Measurements from ENCODE around the gene ADGRD1. TPM values are rescaled to one million over a fixed set of nuclear protein-coding genes. Genes with fewer than 3 reads are reported as not detected.

Gene ADGRD1
- total RNA-seq, 1 donor from 2014 or later: 0.26 TPM

DNA sequence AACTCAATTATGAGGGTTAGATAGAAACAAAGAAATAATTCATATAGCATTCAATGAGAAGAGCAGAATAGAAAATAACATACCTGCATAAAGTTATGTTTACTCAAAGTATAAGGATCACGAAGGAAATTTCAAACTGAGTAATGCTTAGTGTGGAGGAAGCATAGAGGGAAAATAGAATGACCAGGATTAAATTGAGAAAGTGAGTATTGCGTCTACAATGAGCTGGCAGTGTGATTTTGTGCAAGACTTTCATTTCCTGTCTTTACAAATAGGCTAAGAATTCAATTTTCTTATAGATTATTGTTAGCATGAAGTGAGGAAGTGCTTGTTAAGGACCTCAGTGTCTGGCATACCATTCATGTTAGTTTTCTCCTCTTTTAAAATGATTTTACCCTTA is 12.0 kb downstream of the ADGRD1 start:
- DNase-seq (ENCODE audit: low read depth in 2 of 2): no peak

DNA sequence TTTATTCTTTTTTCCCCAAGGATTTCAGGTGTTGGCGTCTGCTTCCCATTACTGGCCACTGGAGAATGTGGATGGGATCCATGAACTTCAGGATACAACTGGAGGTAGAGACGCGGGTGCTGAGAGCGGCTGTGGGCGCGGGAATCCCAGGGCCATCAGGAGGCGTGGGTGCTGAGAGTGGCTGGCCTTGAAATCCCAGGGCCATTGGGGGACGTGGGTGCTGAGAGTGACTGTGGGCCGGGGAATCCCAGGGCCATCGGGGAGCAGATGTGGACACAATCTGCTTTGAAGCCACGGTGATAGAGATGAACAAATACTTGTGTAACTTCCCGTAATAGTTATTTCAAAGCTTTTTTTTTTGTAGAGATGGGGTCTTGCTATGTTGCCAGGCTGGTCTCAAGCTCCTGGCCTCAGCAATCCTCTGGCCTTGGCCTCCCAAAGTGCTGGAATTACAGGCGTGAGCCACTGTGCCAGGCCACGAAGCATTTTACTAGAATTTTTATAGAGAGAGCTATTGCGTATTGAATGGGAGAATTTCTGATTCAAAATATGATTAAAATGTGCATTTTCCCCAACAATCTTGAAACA is 12.8 kb downstream of the ADGRD1 start:
- no peak for DNase-seq (ENCODE audit: low read depth in 2 of 2)

DNA sequence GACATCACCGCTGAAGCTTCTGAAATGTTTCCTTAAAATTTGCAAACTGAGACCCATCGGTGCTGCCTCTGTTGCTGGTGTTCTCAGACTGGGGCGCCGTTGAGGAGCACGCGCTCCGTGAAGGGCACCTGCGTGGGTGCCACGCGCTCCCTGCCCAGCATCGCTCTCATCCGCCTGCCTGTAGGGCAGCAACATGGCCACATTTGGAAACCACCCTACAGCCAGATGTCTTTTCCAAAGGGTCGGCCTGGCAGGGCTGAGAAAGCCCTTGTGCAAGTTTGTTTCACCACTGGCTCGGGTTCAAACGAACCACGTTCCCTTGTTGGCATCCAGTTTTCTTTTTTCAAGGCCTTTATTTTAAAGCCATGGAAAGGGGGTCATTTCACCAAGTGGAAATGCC is 13.9 kb downstream of the ADGRD1 start:
- no peak for DNase-seq (ENCODE audit: low read depth in 2 of 2)

DNA sequence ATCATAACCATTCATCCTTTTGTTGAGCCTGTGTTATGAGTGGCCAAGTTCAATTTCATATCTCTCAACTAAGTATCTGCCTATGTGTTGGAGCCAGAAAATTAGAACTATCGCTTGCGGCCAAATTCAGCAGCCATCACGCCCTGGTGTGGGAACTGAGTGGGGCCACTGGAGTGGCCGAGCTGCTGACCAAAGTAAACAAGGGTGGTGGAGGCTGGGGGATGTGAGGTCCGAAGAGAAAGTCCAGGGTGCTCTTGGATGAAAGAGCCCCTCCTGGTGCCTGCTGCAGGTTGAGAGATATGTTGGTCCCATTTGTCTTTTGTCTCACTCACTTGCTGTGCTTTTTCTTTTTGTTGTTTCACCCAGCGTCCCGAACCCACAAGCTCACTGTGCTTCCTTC is 14.9 kb downstream of the ADGRD1 start:
- no peak for DNase-seq (ENCODE audit: low read depth in 2 of 2)

DNA sequence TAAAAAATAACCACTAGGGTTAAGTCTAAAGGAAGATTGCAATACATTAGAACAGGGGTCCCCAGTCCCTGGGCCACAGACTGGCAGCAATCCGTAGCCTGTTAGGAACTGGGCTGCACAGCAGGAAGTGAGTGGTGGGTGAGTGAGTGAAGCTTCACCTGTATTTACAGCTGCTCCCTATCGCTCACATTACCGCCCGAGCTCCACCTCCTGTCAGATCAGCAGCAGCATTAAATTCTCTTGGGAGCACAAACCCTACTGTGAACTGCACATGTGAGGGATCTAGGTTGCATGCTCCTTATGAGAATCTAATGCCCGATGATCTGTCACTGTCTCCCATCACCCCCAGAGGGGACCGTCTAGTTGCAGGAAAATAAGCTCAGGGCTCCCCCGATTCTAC is 15.5 kb downstream of the ADGRD1 start:
- DNase-seq (ENCODE audit: low read depth in 2 of 2): no peak

DNA sequence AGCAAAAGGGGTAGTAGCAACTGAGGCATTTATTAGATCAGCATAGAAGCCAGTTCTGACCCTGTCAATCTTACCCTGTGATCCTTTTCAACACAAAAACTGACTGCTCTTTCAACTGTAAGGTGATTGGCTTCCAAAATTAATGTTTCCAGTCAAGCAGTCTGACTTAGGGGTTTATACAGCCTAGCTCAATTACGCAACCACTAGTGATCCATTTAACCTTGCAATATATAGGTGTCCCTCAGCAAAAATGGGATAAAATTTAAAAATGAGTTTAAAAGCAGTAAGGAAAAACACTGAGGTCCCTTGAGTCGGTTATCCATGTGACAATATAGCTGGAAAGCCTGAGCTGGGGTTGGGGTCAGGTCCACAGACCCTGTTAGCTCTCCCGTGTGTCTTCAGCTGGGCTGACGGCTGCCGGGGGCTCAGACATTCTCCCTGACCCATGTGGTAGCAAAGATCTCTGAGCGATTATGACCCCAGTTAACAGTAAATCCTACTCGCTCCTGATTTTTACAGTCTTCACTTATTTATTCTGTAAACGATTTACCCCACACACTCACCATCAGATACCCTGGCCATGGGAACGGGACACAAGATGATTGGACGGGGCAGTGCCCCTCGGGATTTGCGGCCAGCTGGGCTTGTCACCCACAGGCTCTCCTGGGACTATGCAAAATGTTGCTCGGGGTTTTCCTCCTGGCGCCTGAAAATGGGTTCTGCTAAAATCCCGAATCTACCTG is 16.6 kb downstream of the ADGRD1 start:
- DNase-seq (ENCODE audit: low read depth in 2 of 2): no peak

DNA sequence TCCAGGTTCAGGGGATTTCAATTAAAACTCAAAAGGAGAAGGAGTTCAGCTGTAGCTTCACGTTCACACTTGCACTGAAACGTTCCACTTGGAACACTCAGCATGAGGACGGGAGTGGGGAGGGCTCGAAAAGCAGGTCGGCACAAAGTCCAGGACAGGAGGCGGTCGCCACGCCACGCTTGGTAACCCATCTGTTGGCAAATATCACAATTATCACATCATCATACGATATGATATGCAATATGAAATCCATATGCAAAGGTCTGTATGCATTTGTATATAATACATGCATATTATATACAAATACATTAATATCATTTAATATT is 17.2 kb downstream of the ADGRD1 start:
- DNase-seq (ENCODE audit: low read depth in 2 of 2): no peak

DNA sequence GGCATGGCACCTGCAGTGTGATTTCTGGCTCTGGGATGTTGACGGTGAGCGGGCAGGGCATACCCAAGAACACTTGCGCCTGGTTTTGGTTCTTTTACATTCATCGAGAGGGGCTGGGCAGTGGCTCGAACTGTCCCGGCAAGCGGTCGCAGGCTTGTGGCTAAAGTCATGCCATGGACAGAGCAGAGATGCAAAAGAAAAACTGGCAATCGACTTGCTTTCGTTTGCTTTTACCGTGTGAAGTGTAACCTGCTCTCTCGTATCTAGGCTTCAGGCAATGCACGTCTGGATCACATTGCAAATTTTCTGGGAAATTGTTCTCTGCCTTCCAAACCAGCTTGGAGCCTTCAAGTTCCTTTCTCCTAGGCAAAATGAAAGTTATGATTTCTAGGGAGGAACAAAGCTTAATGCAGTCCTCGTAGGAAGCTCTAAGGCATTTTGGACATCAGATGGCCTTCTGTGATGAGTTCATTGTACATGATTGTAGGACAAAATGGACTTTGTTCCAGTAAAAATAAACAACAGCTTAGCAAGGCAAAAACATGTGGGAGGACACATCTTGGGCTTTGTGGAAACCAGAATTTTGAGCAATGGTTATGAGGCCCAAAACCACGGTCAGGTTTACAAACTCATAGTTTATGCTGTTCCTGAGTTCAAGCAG is 18.3 kb downstream of the ADGRD1 start:
- no peak for DNase-seq (ENCODE audit: low read depth in 2 of 2)

DNA sequence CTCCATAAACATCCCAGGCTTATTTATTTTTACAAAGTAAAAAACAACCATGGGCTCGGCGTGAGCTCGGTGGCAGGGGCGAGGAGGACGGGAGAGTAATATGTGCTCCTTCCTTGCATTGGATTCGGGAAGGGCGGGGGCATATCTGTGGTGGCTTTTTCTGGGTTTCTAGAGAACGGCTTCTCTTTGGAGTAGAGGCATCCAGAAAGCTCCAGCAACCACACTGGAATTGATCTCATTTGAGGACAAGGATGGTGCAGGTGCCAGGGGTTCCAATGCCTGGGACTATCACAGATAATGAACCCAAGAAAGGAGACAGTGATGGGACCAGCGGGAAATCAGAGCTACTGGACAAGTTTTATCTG is 18.9 kb downstream of the ADGRD1 start:
- no peak for DNase-seq (ENCODE audit: low read depth in 2 of 2)

DNA sequence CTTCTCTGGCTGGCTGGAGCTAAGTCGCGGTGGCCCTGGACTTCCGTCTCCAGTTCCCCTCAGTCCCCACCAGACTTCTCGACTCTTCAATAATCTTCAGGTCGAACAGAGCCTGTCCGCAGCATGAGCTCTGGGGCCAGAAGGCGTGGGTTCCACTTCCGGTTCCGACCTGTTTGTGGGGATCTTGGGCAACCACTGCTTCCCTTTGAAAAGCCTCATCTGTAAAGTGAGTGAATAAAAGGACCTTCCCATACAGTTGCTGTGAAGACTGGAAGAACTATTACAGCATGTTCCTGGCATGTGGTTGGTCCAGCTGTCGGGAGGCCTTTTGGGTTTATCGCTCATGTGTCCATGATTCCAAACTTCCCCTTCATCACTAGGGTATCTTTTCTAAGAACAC is 19.4 kb downstream of the ADGRD1 start:
- DNase-seq (ENCODE audit: low read depth in 2 of 2): no peak

DNA sequence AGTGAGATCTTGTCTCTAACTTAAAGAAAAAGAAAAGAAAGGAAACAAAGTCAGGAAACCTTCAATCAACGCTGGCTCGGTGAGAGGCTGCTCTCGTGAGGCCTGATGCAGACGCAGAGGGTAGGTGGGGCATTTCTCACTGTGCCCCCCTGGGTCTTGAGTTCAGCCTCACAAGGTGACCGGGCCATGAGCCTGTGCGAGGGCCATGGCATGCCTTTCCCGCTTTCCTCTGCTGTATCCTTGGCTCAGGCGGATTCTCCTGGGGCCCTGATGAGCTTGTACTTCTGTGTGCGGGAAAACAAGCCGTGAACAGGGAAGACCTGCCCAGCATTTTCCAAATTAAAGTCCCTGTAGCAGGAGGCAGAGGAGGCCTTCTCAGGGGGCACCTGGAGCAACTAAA is 20.2 kb downstream of the ADGRD1 start:
- DNase-seq (ENCODE audit: low read depth in 2 of 2): no peak

DNA sequence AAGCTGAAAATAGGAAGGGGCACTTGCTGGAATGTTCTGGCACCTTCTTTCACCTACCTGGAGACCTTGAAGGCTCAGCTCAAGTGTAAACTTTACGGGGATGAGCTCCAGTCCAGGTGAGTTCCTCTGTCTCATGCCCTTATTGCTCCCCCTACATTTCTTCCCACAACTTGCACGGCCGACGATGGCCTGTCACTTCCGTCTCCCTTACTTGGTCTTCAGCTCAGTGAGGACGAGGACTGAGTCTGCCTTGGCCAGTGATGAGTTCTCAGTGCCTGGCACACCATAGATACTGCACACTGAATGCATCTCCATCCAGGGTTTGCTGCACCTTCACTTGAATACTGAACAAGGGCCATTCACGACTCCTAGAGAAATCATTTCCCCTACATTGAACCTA is 21.4 kb downstream of the ADGRD1 start:
- DNase-seq (ENCODE audit: low read depth in 2 of 2): no peak

DNA sequence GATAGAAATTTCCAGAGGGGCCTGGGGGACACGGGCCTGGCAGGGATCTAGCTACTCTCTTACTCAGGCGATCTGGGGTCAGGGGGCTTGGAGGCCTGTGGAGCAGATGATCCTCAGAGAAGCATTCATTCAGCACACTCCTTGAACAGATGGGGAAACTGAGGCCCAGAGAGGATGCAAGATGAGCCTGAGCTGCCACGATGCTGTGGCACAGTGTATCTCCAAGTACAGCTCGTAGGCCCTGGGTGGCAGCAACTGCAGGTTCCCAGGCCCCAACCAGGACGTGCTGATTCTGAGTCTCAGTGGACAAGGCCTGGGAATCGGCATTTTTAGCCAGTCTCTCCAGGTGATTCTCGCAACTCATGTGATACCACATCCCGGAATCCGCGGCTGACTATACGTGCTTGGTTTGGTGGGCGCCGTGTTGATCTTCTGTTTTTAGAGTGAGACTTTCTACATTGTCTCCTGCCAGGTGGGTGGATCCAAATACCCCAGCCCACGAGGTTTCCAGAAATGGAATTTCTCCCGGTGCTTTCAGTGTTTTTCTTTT is 22.5 kb downstream of the ADGRD1 start:
- no peak for DNase-seq (ENCODE audit: low read depth in 2 of 2)

DNA sequence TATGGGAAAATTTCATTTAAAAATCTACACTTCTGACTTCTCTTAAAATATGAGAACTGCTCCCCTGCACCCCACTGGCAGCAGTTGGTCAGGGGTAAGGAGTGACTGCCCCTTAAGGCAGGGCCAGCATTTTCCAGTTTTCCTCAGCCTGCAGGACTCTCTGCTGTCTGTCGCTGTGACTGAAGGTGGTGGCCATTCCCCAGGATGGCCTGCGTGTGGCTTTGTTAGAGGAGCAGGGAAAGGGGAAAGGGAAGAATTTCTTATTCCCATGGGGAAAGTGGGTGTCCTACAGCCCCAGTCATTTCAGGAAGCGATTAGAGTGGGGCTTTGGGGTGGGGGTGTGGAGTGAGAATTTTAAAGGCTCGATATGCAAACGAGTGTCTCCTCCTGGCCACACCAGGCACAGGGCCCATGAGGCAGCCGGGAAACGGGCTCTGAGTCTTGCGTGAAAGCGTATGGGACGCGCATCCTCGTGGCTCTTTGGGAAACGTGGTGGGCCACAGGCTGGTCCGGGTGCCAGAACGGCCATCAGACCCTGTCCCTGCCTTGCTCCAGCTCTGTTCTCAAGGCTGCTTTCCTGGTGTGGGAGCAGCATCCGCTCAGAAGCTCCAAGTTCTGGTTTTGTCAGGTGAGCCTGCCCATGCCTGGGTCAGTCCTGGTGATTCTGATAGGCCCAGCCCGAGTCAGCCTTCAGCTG is 23.5 kb downstream of the ADGRD1 start:
- no peak for DNase-seq (ENCODE audit: low read depth in 2 of 2)

DNA sequence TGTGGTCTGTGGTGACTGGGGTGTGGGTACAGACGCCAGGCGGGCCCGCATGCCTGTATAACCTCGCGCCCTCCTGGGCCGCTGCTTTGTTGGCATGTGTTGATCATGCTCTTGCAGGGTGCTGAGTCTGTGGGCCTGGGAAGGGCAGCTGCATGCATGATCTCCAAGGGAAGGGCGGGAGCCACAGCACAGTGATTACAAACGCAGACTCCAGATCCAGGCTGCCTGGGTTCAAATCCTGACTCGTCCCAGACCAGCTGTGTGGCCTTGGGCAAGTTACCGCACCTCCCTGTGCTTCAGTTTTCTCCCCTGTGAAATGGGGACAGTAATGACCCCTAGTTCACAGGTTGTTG is 24.0 kb downstream of the ADGRD1 start:
- no peak for DNase-seq (ENCODE audit: low read depth in 2 of 2)

DNA sequence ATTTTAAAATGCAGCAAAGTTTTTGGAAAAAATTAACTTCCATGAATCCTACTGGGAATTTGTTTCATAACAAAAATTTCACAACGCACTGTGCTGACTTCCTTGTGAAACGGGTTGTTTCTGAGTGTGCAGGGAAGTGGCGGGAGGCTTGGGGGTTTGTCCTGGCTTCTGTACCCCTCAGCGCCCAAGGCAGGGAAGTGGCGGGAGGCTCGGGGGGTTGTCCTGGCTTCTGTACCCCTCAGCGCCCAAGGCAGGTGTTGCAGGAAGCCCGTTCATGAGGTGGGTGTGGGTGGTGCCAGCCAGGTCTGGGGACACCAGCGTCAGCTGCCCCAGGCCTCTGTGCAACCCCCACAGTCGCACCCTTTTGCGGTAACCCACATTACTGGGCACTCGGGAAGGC is 25.1 kb downstream of the ADGRD1 start:
- no peak for DNase-seq (ENCODE audit: low read depth in 2 of 2)

DNA sequence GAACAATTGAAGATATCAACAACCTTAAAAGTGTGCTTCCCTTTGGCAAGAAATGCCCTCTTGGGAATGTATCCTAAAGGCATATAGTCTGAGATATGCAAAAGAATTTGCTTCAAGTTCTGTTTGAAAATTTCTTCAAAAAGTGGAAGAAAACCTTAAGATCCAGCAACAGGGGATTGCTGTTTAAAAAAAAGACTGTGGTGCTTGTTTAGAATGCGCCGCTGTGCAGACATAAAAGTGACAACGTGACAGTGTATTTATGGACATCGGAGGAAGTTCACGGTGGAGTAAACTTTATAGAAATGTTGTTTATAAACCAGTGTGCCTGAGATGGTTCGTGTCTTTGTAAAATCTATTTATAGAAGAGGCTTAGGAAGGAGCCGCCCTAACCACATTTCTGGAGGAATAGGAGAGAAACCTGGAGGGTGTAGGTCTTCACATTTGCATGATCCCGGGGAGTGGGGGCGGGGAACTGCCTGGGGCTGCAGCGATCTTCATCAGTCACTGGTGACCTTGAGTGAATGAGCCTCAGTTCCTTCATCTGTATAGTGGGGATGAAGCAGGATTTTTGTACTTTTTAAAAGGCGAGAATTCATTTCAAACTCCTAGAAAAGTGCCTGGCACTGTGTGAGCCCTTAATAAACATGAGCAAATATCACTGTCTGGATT is 27.5 kb downstream of the ADGRD1 start:
- no peak for DNase-seq (ENCODE audit: low read depth in 2 of 2)

DNA sequence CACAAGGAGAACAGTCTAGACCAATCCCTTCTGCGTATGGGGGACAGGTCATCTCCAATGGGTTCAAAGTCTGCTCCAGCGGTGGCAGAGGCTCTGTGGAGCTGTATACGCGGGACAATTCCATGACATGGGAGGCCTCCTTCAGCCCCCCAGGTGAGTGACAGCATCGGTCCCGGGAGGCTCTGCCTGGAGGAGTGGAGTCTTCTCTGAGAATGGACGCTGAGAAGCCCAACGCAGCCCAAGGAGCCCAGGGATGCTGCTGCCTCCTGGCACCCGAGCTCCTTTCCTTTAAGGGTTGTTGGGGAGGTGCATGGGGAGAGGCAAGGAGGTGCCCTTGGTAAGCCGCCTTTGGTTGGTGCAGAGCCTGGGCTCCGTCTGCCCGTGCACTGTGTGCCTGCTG is 28.2 kb downstream of the ADGRD1 start:
- DNase-seq (ENCODE audit: low read depth in 2 of 2): no peak

DNA sequence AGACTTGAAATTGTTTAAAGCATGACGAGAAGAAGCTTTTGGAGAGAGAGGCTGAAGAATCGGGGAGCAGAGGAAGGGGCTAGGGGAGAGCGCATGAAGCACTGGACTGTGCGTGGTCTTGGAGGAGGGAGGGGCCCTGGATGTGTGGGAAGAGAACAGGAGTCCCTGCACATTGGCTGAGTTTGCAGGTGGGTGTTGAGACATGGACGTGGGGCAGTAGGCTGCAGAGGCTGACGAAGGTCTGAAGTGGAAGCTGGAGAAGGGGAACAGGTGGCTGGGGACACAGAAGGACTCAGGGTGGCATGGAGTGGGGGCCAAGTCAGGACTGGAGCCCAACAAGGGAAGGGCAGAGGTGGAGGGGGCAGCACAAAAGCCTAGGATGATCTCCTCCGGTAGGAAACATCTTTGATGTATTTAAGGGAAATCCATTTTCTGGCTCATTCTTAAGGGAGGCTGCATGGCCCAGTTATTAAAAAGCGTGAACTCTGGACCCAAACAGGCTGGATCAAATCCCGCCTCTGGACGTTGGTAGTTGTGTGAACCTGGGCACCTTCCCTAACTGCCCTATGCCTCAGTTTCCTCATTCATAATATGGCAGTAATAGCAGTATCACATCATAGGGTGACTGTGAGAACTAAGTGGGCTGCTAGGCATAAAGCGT is 29.0 kb downstream of the ADGRD1 start:
- no peak for DNase-seq (ENCODE audit: low read depth in 2 of 2)

DNA sequence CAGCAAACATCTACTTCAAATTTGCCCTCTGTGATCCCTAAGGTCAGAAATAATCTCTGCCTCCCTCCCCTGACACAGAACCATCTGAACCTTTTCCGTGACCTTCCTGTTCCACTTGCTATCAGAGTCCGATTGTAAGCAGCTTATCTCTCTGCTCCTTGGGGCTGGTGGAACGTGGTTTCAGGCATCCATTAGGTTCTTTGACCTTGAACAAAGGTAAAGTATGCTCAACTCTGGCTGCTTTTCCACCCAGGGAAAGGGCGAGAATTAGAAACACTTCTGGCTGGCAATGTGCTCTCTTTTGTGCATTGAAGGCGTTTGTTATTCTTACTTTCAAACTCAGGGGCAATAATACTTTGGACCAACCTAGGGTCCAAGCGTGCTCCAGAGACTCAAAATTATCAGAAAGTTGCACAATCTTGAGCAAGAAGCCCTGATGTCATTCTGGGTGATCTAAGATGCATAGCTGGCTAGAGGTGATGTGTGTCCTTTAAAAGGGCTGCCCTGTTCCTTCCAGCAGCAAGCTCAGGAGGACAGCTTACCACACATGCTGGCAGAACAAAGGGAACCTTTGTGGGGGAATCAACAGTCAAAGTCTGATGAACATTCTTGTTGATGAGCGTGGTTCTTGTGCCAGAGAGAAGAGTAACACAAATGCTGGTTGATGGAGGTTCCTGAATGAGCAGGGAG is 29.8 kb downstream of the ADGRD1 start:
- no peak for DNase-seq (ENCODE audit: low read depth in 2 of 2)
